Peyer's patch (tissue), 4 donors: ENCODE data around the gene PRXL2C.
"Not testable (repeated sequence)": the region's sequence is repeated elsewhere in the genome, so short reads cannot be mapped to it uniquely, and the experiment has no call there.

Experiments
- CTCF ChIP-seq, 6 experiments: fragments of 450-650 bp in 4 of 6; fragments of 200-600 bp in 2 of 6; sonication (generic) in 1 of 6; IDR thresholded peaks; one replicate each; pipeline ENCODE4 v1.5.1; 2017 to 2019; ENCODE audit warnings: antibody characterized with exemption in 6 of 6, mild to moderate bottlenecking in 3 of 6, moderate library complexity in 1 of 6
- POLR2A ChIP-seq, 2 donors: fragments of 450-650 bp; IDR thresholded peaks; one replicate each; pipeline ENCODE4 v1.5.1; 2017; ENCODE audit warnings: antibody characterized with exemption in 2 of 2, mild to moderate bottlenecking in 2 of 2, moderate library complexity in 2 of 2

- TF ChIP-seq POLR2A, CTCF (IDR thresholded peaks at IDR 0.05): not testable (repeated sequence)
These were observed 45.7 kb upstream of the PRXL2C start for GRCh38 chr9:96700721-96701375.
